Mammary epithelial cell (primary cell): Measurements from ENCODE around the gene SGTB.

Experiments used
- CTCF ChIP-seq, 2 donors: IDR thresholded peaks in 1 of 2; conservative IDR thresholded peaks in 1 of 2; 2 replicates each; pipeline ENCODE4 v1.5.1; 2011 to 2012; ENCODE audit warnings: inconsistent platforms in 2 of 2, low read length in 2 of 2, mild to moderate bottlenecking in 2 of 2, control low read depth in 1 of 2, low read depth in 1 of 2; ENCODE audit not compliant: insufficient read depth in 1 of 2; ENCODE audit errors: extremely low read depth in 1 of 2
- EZH2 ChIP-seq: IDR thresholded peaks from 2 replicates; pipeline ENCODE4 v1.6.1; 2012; ENCODE audit warnings: low read length, inconsistent platforms, borderline replicate concordance

DNA sequence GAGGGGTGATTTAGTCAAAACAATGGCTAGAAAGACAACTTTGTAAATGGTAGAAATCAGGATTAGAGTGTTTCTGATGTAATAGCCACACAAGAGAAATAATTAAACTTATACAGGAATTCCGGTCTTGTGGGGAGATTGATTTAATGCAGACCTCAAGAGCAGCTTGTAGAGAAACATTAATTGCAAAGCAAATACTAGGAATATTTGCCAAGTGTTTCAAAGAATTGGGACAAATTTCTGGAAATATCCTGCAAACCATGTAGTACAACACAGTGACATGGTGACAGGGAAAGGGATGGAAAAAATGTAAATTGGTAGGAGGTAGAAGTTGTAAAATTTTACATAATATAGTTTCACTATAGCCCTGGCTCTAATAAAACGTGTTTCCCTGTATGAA is 29.0 kb upstream of the SGTB start:
- no peak for TF ChIP-seq CTCF (conservative IDR thresholded peaks at IDR 0.05 in 1 of 2, IDR thresholded peaks at IDR 0.05 in 1 of 2; ENCODE audit: extremely low read depth in 1 of 2, insufficient read depth in 1 of 2, low read depth in 1 of 2, low read length in 2 of 2)
- TF ChIP-seq EZH2 = no peak
